Loucy (cell line): ENCODE measurements around the gene CD44.
A peak's percentile ranks its signal among the peaks of the same experiment; 100 is the strongest.

Source experiments
- H2AFZ ChIP-seq: fragments of 200-600 bp; sonication (generic); 2 replicates; pipeline ENCODE4 v1.6.0; 2016; ENCODE audit warnings: antibody characterized with exemption, mild to moderate bottlenecking, low read length, moderate library complexity
- H3F3A ChIP-seq: fragments of 200-600 bp; 2 replicates; pipeline ENCODE4 v1.6.0; 2016; ENCODE audit warnings: antibody characterized with exemption, low read depth, mild to moderate bottlenecking
- H3K27me3 ChIP-seq: fragments of 200-600 bp; sonication (generic); 2 replicates; pipeline ENCODE4 v1.6.1; 2014; ENCODE audit warnings: low read length, mild to moderate bottlenecking; ENCODE audit not compliant: insufficient read depth, poor library complexity, severe bottlenecking
- H3K36me3 ChIP-seq: fragments of 200-600 bp; sonication (generic); 2 replicates; pipeline ENCODE4 v1.6.1; 2016; ENCODE audit warnings: low read length; ENCODE audit not compliant: insufficient read depth
- H3K4me1 ChIP-seq: fragments of 200-600 bp; sonication (generic); 2 replicates; pipeline ENCODE4 v1.5.1; 2014; ENCODE audit warnings: low read length, mild to moderate bottlenecking; ENCODE audit not compliant: insufficient read depth, poor library complexity, severe bottlenecking
- H3K4me2 ChIP-seq: fragments of 200-600 bp; sonication (generic); 2 replicates; pipeline ENCODE4 v1.6.0; 2014; ENCODE audit warnings: antibody characterized with exemption, low read length, low read depth, mild to moderate bottlenecking; ENCODE audit not compliant: poor library complexity, severe bottlenecking
- H3K4me3 ChIP-seq: fragments of 200-600 bp; sonication (generic); 2 replicates; pipeline ENCODE4 v1.5.1; 2014; ENCODE audit warnings: low read length, mild to moderate bottlenecking, mixed read lengths; ENCODE audit not compliant: poor library complexity, severe bottlenecking
- H3K79me2 ChIP-seq: fragments of 200-600 bp; sonication (generic); 2 replicates; pipeline ENCODE4 v1.6.1; 2014; ENCODE audit warnings: low read length; ENCODE audit not compliant: insufficient read depth
- H3K9ac ChIP-seq: fragments of 200-600 bp; sonication (generic); 2 replicates; pipeline ENCODE4 v1.6.0; 2014; ENCODE audit warnings: mild to moderate bottlenecking, low read depth, low read length, moderate library complexity; ENCODE audit not compliant: poor library complexity, severe bottlenecking
- H3K9me2 ChIP-seq: fragments of 200-600 bp; sonication (generic); replicated peaks from 2 replicates; pipeline ENCODE4 v1.6.1; 2016; ENCODE audit warnings: low read depth, low read length, mixed read lengths
- H3K9me3 ChIP-seq: fragments of 200-600 bp; sonication (generic); 2 replicates; pipeline ENCODE4 v1.6.1; 2014; ENCODE audit warnings: mild to moderate bottlenecking, antibody characterized with exemption, low read length, low read depth; ENCODE audit not compliant: insufficient read depth
- H4K20me1 ChIP-seq: fragments of 200-600 bp; sonication (generic); 2 replicates; pipeline ENCODE4 v1.6.0; 2014; ENCODE audit warnings: antibody characterized with exemption, low read length, mild to moderate bottlenecking; ENCODE audit not compliant: insufficient read depth, poor library complexity, severe bottlenecking
- CTCF ChIP-seq: fragments of 200-600 bp; sonication (generic); conservative IDR thresholded peaks from 2 replicates; pipeline ENCODE4 v1.5.1; 2014; ENCODE audit warnings: mild to moderate bottlenecking, antibody characterized with exemption, low read length
- EZH2phosphoT487 ChIP-seq: fragments of 200-600 bp; IDR thresholded peaks from 2 replicates; pipeline ENCODE4 v1.6.1; 2018; ENCODE audit warnings: antibody characterized with exemption, mild to moderate bottlenecking, moderate library complexity, borderline replicate concordance

The CD44 gene

GRCh38 chr11:35135222-35135621 is 3.7 kb upstream of the CD44 start:
- no peak overlapping the region for H2AFZ ChIP-seq
- peaks cover 53% of the 10 kb centered on the region for H3K4me1 ChIP-seq
- no peak overlapping the region for H3K9ac ChIP-seq
- H3K36me3 ChIP-seq = no peaks in the 10 kb centered on the region
- peaks cover 7% of the 10 kb centered on the region for H4K20me1 ChIP-seq
- no peak overlapping the region for H3K4me2 ChIP-seq
- H3K9me2 ChIP-seq = no peaks in the 10 kb centered on the region
- H3K9me3 ChIP-seq = no peaks in the 10 kb centered on the region
- no peak overlapping the region for H3K4me3 ChIP-seq
- peaks cover 18% of the 10 kb centered on the region for H3K79me2 ChIP-seq
- H3K27me3 ChIP-seq = no peaks in the 10 kb centered on the region
- H3F3A ChIP-seq = no peaks in the 10 kb centered on the region
- TF ChIP-seq CTCF = no peak
- no peak for TF ChIP-seq EZH2phosphoT487

- Histone ChIP-seq H3K9me2 (no peaks in the 10 kb centered on the region), H3K9ac (no peak overlapping the region), H2AFZ (no peak overlapping the region), H3K9me3 (no peaks in the 10 kb centered on the region), H4K20me1 (peaks cover 11% of the 10 kb centered on the region), H3F3A (no peaks in the 10 kb centered on the region), H3K27me3 (no peaks in the 10 kb centered on the region), H3K79me2 (peaks cover 29% of the 10 kb centered on the region), H3K4me3 (no peak overlapping the region), H3K4me1 (peaks cover 55% of the 10 kb centered on the region), H3K4me2 (no peak overlapping the region), H3K36me3 (no peaks in the 10 kb centered on the region)
- TF ChIP-seq CTCF (no peak), EZH2phosphoT487 (no peak)
Observed at GRCh38 chr11:35136311-35136710, 2.7 kb upstream of the CD44 start.

GRCh38 chr11:35138058-35138457 is 913 bp upstream of the CD44 start:
- peaks cover 50% of the 10 kb centered on the region for H3K4me1 ChIP-seq
- H3K79me2 ChIP-seq = peaks cover 46% of the 10 kb centered on the region
- no peaks in the 10 kb centered on the region for H3F3A ChIP-seq
- no peak overlapping the region for H2AFZ ChIP-seq
- peaks cover 26% of the 10 kb centered on the region for H4K20me1 ChIP-seq
- H3K4me3 ChIP-seq = peak overlapping the region; percentile 92
- H3K9me2 ChIP-seq = no peaks in the 10 kb centered on the region
- no peaks in the 10 kb centered on the region for H3K36me3 ChIP-seq
- TF ChIP-seq CTCF (no peak), EZH2phosphoT487 (no peak)
- no peak overlapping the region for H3K9ac ChIP-seq
- peak overlapping the region; percentile 97 for H3K4me2 ChIP-seq
- H3K27me3 ChIP-seq = no peaks in the 10 kb centered on the region
- H3K9me3 ChIP-seq = no peaks in the 10 kb centered on the region
